Stimulated activated CD4-positive, alpha-beta T cell treated with anti-CD3 and anti-CD28 coated beads, Interleukin-2, amount 100 ng/mL, for 4 hours (primary cell): ENCODE measurements around the gene KRT76.

Experiments
- DNase-seq: peaks from one replicate; pipeline ENCODE4 v3.0.0-alpha.2; 2020; ENCODE audit warnings: low read depth

The KRT76 gene

DNA sequence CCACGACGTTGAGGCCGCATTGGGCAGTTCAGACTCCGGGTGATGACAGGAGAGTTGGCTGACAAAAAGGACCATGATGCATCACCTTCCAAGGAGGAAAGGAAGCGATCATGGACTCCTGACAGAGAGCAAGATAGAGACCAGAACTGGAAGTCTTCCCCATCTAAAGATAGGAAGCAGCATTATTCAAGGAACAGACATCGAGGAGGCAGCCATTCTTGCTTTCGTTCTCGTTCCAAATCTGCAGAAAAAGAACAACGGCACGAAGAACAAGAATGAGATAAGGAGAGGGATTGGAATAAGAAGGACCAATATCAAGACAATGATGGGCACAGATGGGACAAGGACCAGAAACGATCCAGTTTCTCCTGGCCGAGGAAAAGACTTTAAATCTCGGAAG, 46.8 kb downstream of the KRT76 start:
- no peak for DNase-seq

DNA sequence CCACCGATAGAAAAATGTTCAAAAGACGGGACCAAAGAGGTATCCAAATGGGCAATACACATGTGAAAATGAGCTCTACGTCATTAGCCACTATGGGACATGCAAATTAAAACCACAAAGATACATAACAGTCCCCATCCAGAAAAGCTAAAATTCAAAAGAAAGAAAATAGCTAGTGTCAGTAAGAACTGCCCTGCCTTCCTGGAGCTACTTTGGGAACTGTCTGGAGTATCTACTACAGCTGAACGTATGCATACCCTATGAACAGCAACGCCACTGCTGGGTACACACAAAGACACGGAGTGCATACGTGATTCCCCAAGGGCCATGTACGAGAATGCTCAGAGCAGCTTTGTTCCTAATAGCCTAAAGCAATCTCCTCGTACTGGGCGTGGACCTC, 48.0 kb downstream of the KRT76 start:
- no peak for DNase-seq

DNA sequence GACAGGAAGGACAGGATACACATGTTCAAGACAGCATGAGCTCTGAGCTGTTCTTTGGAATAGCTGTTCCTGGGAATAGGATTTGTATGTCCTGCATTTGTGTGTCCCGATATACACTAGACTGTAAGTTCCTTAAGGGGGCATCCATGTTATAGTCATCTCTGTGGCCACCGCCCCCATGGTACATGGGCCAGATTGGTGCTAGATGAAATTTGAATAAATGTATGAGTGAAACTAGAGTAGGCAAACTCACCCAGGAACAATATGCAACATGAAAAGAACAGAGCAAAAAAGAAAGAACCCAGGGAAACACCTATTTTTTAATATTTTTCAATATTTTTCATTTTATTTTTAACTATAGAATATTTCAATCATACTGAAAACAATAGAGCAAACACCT, 48.8 kb downstream of the KRT76 start:
- DNase-seq = no peak

DNA sequence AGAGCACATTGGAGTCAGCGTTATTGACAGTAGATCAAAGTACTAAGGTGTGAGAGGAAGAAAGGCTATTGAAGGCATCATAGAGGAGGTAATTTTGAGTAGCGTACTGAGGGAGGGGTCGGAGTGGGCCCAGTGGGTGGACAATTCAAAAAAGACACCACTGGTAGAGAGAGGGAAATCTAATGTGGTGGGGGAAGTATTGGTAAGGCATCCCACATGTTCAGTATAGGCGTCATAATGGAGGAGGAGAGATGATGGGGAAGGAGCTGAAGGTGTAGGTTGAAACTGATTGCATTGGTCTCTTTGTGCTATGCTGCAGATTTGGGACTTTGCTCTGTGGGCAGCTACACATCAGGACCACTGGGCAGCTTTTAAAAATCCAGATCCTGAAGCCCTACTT, 50.1 kb downstream of the KRT76 start:
- no peak for DNase-seq

DNA sequence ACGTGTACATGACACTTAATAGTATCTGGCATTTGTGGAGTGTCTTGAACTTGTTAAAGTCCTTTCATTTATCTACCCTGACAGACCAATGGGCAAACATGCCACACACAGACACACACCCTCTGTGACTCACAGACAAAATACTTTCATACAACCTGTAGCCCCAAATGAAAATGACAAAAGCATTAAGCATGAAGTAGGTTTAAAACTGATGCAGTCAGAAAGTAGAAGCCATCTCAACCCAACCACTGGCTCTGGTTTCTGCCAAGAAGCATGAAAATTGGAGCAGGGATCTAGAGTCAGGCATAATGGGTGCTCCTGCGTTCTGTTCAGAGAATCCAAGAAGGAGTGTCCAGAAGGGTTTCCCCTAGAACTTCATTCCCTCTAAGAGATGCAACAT, 50.7 kb downstream of the KRT76 start:
- no peak for DNase-seq

DNA sequence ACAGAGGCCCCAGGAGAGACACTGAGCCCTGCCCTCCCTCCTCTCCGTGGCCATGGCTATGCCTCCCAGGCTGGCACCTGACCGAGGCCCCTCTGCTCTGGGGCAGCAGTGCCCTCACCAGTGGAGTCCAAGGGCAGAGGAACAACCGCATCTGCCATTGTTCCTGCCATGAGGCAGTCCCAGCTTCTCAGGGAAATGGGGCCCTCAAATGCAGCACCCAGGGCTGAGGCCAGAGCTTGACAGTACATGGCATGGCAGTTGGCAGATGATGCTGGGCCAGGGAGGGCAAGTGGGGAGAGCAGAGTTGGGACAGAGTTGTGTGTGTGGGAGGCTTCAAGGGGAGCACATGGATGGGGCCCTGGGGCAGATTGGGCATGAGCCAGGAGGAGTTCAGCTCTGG, 52.8 kb downstream of the KRT76 start:
- no peak for DNase-seq

DNA sequence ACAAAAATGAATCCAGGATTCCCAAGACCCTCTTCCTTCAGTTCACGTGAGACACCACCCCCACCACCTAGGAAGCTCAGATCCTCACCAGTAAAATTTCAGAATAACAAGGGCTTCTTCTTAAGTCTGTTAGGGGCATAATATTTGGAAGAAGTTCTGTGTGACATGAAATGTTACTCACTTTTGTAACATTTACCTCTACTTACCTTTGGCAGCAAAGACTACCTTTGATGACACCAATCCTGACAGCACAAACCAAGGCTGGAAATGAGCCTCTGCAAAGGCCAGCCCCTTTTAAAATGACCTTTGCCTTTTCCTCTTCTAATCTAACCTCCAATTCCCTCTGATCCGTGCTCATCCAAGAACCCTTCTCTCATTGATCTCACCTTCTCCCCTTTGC, 54.5 kb downstream of the KRT76 start:
- no peak for DNase-seq

DNA sequence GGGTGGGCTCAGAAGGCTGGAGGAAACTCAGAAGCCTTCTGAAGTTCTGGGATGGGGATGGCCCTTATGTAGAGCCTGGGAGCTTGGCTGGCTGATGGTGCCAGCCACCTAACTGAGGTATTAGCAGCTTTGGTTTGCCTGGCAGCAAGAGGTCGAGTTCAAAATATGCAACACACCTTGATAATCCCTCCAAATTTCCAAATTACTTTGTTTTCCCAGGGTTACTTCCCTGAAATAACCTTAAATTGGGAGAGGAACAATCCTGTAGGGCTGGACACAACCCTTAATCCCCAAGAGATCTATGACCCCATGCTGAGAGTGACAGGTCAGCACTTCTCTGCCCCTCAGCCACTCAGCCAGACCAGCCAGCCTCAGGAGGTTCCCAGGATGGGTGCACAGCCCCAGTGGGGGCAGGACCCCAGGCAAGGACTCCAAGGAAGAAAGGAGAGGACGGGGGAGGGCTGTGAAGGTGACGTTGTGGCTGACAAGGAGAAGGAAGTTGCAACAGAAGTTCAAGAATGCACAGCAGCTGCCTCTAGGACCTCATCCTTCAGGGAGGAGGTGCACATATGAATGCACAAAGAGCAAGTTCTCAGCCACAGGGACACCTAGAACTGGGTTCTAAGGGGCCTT, 55.2 kb downstream of the KRT76 start:
- no peak for DNase-seq

DNA sequence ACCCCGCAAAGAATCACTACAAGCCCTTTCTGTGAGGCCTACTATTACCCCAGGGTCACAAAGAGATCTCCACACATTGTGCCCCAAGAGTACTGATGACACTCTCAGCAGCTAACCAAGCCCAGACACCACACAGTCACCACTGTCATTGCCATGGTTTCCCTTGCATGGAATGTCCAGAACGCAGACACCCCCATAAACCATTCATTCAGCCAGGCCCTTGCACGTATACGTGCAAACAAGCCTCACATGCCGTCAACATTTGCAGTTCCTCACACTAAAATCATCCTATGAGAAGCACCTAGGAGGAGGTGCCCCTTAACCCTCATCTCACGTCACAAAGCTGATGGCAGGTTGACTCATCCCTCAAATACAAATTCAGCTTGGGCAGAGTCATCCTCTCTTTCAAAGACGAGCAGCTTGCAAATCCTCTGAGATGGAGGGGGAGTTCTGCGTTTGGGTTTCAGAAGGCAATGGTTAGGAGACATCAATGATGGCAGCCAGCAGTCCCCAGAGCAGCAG, 56.7 kb downstream of the KRT76 start:
- no peak for DNase-seq
